Measurements from ENCODE around the gene TMPRSS4.

TMPRSS4 gene, protein sequence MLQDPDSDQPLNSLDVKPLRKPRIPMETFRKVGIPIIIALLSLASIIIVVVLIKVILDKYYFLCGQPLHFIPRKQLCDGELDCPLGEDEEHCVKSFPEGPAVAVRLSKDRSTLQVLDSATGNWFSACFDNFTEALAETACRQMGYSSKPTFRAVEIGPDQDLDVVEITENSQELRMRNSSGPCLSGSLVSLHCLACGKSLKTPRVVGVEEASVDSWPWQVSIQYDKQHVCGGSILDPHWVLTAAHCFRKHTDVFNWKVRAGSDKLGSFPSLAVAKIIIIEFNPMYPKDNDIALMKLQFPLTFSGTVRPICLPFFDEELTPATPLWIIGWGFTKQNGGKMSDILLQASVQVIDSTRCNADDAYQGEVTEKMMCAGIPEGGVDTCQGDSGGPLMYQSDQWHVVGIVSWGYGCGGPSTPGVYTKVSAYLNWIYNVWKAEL

DNA sequence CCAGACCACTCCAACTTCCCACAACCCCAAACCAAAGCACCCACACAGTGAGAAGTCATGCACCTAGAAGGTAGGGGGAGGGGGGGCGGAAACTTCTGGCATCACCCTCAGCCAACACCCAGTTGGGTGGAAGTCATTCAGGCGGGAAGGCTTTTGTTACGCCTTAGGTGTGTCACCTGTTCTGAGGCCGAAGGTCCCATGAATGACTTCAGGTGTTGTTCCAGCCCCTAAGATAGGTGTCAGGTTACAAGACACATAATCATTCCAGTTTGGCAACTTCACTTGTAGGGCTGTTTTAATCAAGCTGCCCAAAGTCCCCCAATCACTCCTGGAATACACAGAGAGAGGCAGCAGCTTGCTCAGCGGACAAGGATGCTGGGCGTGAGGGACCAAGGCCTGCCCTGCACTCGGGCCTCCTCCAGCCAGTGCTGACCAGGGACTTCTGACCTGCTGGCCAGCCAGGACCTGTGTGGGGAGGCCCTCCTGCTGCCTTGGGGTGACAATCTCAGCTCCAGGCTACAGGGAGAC lies at the start of gene TMPRSS4:
TMPRSS4 (plus strand) TSS at position 325 of the 528 bp plus-strand sequence. CDS start 225 bp downstream, outside the sequence.
- TF ChIP-seq, protein P1, sequence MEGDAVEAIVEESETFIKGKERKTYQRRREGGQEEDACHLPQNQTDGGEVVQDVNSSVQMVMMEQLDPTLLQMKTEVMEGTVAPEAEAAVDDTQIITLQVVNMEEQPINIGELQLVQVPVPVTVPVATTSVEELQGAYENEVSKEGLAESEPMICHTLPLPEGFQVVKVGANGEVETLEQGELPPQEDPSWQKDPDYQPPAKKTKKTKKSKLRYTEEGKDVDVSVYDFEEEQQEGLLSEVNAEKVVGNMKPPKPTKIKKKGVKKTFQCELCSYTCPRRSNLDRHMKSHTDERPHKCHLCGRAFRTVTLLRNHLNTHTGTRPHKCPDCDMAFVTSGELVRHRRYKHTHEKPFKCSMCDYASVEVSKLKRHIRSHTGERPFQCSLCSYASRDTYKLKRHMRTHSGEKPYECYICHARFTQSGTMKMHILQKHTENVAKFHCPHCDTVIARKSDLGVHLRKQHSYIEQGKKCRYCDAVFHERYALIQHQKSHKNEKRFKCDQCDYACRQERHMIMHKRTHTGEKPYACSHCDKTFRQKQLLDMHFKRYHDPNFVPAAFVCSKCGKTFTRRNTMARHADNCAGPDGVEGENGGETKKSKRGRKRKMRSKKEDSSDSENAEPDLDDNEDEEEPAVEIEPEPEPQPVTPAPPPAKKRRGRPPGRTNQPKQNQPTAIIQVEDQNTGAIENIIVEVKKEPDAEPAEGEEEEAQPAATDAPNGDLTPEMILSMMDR (IDR thresholded peaks at IDR 0.05), result no peak
- Histone ChIP-seq H3K4me3 (ENCODE audit: low read depth, low read length) (no peak within 1 kb of the TSS), H3K9ac (no peak within 1 kb of the TSS), H3K79me2 (no peaks in the 10 kb centered on the region), H3K27ac (no peak within 1 kb of the TSS), H3K27me3 (ENCODE audit: control insufficient read depth, insufficient read depth, low read length) (no peaks in the 10 kb centered on the region), H2AFZ (no peak within 1 kb of the TSS), H3K9me3 (ENCODE audit: control insufficient read depth, low read length) (no peaks in the 10 kb centered on the region), H3K36me3 (ENCODE audit: control insufficient read depth, insufficient read depth, low read length) (no peaks in the 10 kb centered on the region), H3K4me1 (no peaks in the 10 kb centered on the region), H3K4me2 (ENCODE audit: low read length) (no peak within 1 kb of the TSS)

DNA sequence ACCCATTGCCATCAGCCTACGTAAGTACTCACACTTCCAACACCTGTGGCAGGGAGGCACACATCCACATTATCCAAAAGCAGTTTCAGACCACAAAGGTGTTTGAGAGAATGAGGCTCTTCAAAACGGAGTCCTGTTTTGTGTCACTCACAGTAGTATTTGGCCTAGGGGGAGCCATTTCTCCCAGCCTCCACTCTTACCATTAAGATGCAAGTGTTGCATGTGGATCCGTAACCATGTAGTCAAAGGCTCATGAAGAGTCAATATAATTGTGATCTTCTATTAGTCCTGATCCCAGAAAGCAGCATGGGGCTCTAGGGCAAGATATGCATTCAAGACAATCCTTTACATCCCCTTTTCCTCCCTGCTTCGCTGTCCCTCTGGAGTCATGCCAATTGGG lies 49.2 kb upstream of the TMPRSS4 start:
- TF ChIP-seq, protein P1 (IDR thresholded peaks at IDR 0.05), result no peak
- H3K4me2 ChIP-seq (ENCODE audit: low read length), result no peak overlapping the region
- H3K9ac ChIP-seq, result no peak overlapping the region
- H3K4me1 ChIP-seq, result no peaks in the 10 kb centered on the region
- no peak overlapping the region for H3K4me3 ChIP-seq (ENCODE audit: low read depth, low read length)
- no peaks in the 10 kb centered on the region for H3K27me3 ChIP-seq (ENCODE audit: control insufficient read depth, insufficient read depth, low read length)
- no peaks in the 10 kb centered on the region for H3K36me3 ChIP-seq (ENCODE audit: control insufficient read depth, insufficient read depth, low read length)
- H3K27ac ChIP-seq, result no peak overlapping the region
- H3K9me3 ChIP-seq (ENCODE audit: control insufficient read depth, low read length), result no peaks in the 10 kb centered on the region
- no peak overlapping the region for H2AFZ ChIP-seq
- H3K79me2 ChIP-seq, result no peaks in the 10 kb centered on the region

DNA sequence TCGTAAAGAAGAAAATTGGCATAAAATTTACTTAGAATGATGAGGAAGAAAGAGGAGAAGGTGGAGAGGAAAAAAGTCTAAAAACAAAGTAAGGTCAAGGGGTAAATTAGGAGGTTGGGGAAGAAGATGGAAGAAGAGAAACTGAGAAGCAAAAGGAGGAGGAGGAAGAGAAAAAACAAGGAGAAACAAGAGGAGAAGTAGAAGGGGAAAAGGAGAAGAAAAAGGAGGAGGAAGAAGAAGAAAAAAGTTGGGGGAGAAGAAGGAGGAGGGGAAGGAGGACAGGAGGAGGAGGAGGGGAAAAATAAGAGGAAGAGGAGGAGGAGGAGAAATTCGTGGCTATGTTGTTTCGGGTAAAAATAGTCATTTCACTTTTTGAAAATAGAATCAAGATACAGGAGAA lies 48.3 kb upstream of the TMPRSS4 start:
- H3K4me3 ChIP-seq (ENCODE audit: low read depth, low read length), result no peak overlapping the region
- H3K27ac ChIP-seq, result no peak overlapping the region
- TF ChIP-seq, protein P1 (IDR thresholded peaks at IDR 0.05), result no peak

DNA sequence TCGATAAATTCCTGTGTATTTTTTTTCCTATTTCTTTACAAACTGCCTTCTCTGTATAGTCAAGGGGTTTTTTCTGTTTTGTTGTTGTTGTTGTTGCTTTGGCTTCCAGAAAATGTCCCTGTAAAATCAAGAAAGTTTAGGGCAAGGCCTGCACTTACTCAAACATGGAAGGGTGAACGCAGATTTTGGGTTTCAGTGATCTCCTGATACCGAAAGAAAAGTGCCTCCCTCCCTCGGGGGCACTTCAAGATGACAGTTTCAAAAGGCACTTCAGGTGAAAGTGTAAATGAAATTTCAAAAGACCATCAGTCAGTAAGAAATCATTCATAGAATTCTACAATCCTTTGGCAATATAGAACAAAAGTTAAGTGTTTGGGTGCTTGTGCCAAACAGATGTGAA lies 43.4 kb upstream of the TMPRSS4 start:
- no peaks in the 10 kb centered on the region for H3K4me1 ChIP-seq
- no peaks in the 10 kb centered on the region for H3K36me3 ChIP-seq (ENCODE audit: control insufficient read depth, insufficient read depth, low read length)
- no peak overlapping the region for H3K27ac ChIP-seq
- H3K27me3 ChIP-seq (ENCODE audit: control insufficient read depth, insufficient read depth, low read length), result no peaks in the 10 kb centered on the region
- no peaks in the 10 kb centered on the region for H3K79me2 ChIP-seq
- H2AFZ ChIP-seq, result no peak overlapping the region
- TF ChIP-seq, protein P1 (IDR thresholded peaks at IDR 0.05), result no peak
- H3K4me2 ChIP-seq (ENCODE audit: low read length), result no peak overlapping the region
- H3K9me3 ChIP-seq (ENCODE audit: control insufficient read depth, low read length), result no peaks in the 10 kb centered on the region
- H3K4me3 ChIP-seq (ENCODE audit: low read depth, low read length), result no peak overlapping the region
- H3K9ac ChIP-seq, result no peak overlapping the region

More for the DNA sequence above, 48.3 kb upstream of the TMPRSS4 start:
- H3K27me3 ChIP-seq (ENCODE audit: control insufficient read depth, insufficient read depth, low read length), result no peaks in the 10 kb centered on the region
- no peaks in the 10 kb centered on the region for H3K9me3 ChIP-seq (ENCODE audit: control insufficient read depth, low read length)
- no peaks in the 10 kb centered on the region for H3K4me1 ChIP-seq
- H2AFZ ChIP-seq, result no peak overlapping the region
- H3K36me3 ChIP-seq (ENCODE audit: control insufficient read depth, insufficient read depth, low read length), result no peaks in the 10 kb centered on the region
- no peaks in the 10 kb centered on the region for H3K79me2 ChIP-seq
- H3K4me2 ChIP-seq (ENCODE audit: low read length), result no peak overlapping the region
- H3K9ac ChIP-seq, result no peak overlapping the region

Measured in parathyroid adenoma (tissue), 2 donors.